Central memory CD8-positive, alpha-beta T cell (primary cell): ENCODE results near the gene RYR2.

Source experiments
- ATAC-seq: fragments of 150-1000 bp; cut with Tn5 transposase; replicated peaks from 2 replicates; pipeline ENCODE4 v1.10.0; 2022; ENCODE audit warnings: mild to moderate bottlenecking, moderate FRiP score, moderate number of reproducible peaks; ENCODE audit not compliant: poor library complexity, severe bottlenecking; ENCODE audit errors: extremely low read depth
- DNase-seq, 2 donors: peaks; one replicate each; pipeline ENCODE4 v3.0.0; 2021; ENCODE audit warnings: low spot score in 2 of 2
- H3K27ac Mint-ChIP-seq: one replicate; pipeline ENCODE4 v1.8.0; 2022; ENCODE audit warnings: low read depth, mild to moderate bottlenecking, moderate library complexity, mixed read lengths
- H3K27me3 Mint-ChIP-seq: one replicate; pipeline ENCODE4 v1.8.0; 2022; ENCODE audit warnings: mixed read lengths
- H3K36me3 Mint-ChIP-seq: one replicate; pipeline ENCODE4 v1.8.0; 2022; ENCODE audit warnings: mild to moderate bottlenecking, moderate library complexity, mixed read lengths; ENCODE audit not compliant: insufficient read depth
- H3K4me1 Mint-ChIP-seq: one replicate; pipeline ENCODE4 v1.8.0; 2022; ENCODE audit warnings: mixed read lengths
- H3K4me3 Mint-ChIP-seq: one replicate; pipeline ENCODE4 v1.8.0; 2022; ENCODE audit warnings: mild to moderate bottlenecking, moderate library complexity, mixed read lengths
- H3K9me3 Mint-ChIP-seq: one replicate; pipeline ENCODE4 v1.8.0; 2022; ENCODE audit warnings: mixed read lengths

Gene RYR2

DNA sequence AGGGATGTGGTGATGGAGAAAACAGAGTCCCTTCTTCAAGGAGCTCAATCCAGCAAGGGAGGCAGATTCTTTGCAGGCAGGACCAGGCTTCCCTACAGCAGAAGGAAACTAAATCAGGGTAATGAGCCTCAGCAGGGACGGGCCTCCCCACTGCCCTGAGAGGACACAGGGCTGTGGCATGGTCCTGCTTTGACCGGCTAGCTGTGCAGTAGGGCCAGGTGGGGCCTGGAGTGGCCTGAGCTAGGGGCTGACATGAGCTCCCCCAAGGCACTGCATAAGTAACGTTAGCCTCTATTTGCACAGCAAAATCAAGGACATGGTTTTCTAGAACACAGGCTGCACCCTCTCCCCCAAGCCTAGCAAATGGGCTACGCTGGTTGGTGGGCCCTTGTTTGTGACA lies 162.9 kb downstream of the RYR2 start:
- Mint-ChIP-seq H3K4me3 (no peak overlapping the region), H3K4me1 (no peaks in the 10 kb centered on the region), H3K9me3 (no peaks in the 10 kb centered on the region), H3K27me3 (peaks cover 23% of the 10 kb centered on the region), H3K27ac (no peak overlapping the region), H3K36me3 (no peaks in the 10 kb centered on the region)
- ATAC-seq (no peak), DNase-seq (no peak)

DNA sequence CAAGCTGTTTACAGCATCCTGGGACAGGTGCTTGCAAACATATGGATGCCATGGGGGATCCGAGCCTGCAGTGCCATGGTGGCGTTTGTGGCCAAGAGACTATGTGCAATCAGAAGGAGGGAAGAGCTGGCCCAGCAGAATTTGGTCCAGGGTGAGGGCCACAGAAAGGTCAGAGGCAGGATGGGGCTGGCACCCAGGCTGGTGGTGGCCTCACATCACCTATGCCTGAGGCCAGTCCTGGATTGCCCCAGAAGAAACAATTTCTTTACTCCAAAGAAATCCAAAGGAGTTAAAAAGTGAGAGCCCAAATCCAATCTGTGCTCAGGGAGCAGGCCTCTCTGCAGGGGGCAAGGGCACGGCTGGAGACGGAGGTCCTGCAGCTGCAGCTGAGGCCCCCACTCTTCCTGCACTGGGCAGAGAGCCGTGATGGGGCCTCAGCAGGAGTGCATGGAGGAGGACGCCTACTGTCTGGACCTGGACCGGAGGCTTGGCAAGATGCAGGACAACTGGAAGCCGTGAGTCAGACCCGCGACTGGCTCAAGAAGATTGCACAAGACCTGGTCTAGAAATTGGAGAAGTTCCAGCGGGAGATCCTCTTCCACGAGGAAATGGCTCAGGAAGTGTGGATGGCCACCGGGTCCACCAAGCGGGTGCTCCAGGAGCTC lies 163.5 kb downstream of the RYR2 start:
- Mint-ChIP-seq H3K27ac (no peak overlapping the region), H3K36me3 (no peaks in the 10 kb centered on the region), H3K4me3 (no peak overlapping the region), H3K4me1 (no peaks in the 10 kb centered on the region), H3K27me3 (peaks cover 23% of the 10 kb centered on the region), H3K9me3 (no peaks in the 10 kb centered on the region)
- no peak for ATAC-seq
- no peak for DNase-seq

DNA sequence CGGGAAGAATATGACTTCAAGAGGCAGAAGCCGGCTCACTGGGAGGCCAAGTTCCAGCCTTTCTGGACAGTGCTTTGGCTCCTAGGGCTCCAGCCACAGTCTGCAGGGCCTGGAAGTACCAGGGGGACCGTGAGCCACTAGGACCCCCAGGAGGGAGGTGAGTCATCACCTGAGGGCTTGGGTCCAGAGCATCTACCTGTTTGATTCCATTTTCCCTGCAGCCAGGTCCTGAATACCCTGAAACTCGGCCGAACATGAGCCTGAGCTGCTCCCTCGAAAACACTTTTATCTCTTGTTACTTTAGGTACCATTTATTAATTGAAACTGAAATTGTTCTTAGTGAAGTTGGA lies 164.1 kb downstream of the RYR2 start:
- peaks cover 23% of the 10 kb centered on the region for H3K27me3 Mint-ChIP-seq
- no peak overlapping the region for H3K4me3 Mint-ChIP-seq
- no peaks in the 10 kb centered on the region for H3K4me1 Mint-ChIP-seq

DNA sequence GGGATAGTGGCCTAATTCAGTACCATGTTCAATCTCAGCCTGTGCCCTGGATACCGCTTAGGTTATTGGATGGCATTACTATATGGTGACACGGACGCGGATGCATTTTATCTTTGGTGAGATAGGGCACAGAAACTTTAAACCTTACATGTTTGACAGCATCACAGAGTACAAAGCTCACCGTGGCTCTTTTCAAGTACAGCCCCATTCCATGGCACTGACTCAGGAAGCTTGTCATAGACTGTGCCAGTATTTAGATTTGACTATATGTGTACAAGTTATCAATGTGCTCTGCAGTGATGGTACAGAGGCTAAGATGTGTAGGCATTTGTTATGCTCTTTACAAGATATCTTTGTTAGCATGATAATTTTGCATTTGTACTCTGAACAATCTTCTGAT lies 169.0 kb downstream of the RYR2 start:
- Mint-ChIP-seq H3K36me3 (no peaks in the 10 kb centered on the region), H3K4me3 (no peak overlapping the region), H3K9me3 (no peaks in the 10 kb centered on the region), H3K4me1 (no peaks in the 10 kb centered on the region), H3K27me3 (peaks cover 23% of the 10 kb centered on the region), H3K27ac (no peak overlapping the region)
- ATAC-seq = no peak
- DNase-seq = no peak

More for the DNA sequence above, 164.1 kb downstream of the RYR2 start:
- Mint-ChIP-seq H3K9me3 (no peaks in the 10 kb centered on the region), H3K27ac (no peak overlapping the region), H3K36me3 (no peaks in the 10 kb centered on the region)
- no peak for ATAC-seq
- no peak for DNase-seq

DNA sequence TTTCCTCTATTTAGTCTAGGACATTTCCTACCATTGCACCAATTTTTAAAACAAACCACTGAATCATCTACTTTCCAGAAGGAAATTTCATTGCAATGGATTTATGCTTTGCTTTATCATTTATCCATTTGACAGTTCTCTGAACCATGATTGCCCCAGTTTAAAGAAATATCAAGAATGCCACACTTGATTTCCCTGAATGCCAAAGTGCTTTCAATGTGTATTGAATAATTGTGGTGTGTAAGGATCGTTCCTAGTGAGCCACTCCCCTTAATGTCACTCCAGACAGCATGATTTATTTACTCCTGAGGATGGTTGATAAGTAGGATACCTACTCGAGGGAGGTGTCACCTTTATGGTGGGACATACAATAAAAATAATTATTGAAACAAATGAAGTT lies 169.6 kb downstream of the RYR2 start:
- no peak overlapping the region for H3K4me3 Mint-ChIP-seq
- DNase-seq = no peak
- no peaks in the 10 kb centered on the region for H3K9me3 Mint-ChIP-seq
- H3K4me1 Mint-ChIP-seq = no peaks in the 10 kb centered on the region
- no peaks in the 10 kb centered on the region for H3K36me3 Mint-ChIP-seq
- no peak for ATAC-seq
- no peak overlapping the region for H3K27ac Mint-ChIP-seq
- peaks cover 23% of the 10 kb centered on the region for H3K27me3 Mint-ChIP-seq

DNA sequence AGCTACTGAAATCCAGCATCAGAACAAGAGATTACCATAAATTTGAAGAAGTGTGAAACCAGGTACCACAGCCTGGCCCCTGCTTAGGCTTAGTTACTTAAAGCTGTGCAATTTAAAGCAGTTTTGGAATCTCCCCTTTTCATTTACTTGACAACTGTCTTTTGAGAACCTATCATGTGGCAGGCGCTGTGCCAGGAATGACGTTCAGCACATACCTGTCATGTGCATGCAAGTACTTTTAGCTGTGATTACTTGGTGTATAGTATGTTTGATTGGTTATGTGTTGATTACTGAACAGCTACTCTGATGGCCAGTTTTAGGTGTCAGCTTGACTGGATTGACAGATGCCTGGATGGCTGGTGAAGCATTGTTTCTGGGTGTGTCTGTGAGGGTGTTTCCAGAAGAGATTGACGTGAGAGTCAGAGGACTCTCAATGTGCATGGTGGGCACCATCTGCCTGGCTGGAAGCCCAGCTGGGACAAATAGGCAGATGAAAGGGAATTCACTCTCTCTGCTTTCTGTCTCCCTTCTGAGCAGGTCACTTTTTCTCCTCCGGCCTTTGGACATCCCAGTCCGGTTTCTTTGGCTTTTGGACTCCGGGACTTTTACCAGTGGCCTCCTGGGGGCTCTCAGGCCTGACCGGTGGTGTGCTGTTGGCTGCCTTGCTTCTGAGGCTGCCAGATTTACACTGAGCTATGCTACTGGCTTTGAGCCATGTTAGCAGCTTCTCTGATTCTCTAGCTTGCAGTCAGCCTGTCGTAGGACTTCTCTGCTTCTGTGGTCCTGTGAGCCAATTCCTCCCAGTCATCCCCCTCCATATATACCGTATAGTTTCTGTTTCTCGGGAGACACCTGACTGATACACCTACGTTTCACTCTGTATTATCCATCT lies 178.0 kb downstream of the RYR2 start:
- H3K27me3 Mint-ChIP-seq = peaks cover 47% of the 10 kb centered on the region
- ATAC-seq (no peak), DNase-seq (no peak)
- H3K4me1 Mint-ChIP-seq = no peaks in the 10 kb centered on the region
- H3K27ac Mint-ChIP-seq = no peak overlapping the region
- H3K4me3 Mint-ChIP-seq = no peak overlapping the region
- H3K36me3 Mint-ChIP-seq = no peaks in the 10 kb centered on the region
- H3K9me3 Mint-ChIP-seq = no peaks in the 10 kb centered on the region

DNA sequence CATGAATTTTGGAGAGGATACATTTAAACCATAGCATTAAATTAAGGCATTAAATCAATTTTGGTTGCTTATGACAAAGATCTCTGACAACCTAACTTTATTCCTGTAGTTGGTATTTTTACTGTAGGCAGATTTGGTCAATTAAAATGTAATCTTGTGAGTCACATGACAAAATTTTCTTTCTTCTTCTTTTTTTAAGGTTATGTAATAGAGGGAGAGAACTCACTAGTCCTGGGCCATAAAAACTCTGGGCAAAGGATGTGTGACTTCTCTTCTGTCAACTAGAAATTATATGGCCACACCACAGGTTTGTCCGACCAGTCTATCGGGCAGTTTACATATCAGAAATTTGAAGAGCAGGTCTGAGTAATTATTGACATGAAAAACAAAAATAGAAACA lies 181.4 kb downstream of the RYR2 start:
- H3K36me3 Mint-ChIP-seq = no peaks in the 10 kb centered on the region
- DNase-seq (no peak), ATAC-seq (no peak)
- H3K9me3 Mint-ChIP-seq = no peaks in the 10 kb centered on the region
- H3K4me1 Mint-ChIP-seq = no peaks in the 10 kb centered on the region
- H3K27me3 Mint-ChIP-seq = peaks cover 41% of the 10 kb centered on the region
- H3K27ac Mint-ChIP-seq = no peak overlapping the region
- no peak overlapping the region for H3K4me3 Mint-ChIP-seq

DNA sequence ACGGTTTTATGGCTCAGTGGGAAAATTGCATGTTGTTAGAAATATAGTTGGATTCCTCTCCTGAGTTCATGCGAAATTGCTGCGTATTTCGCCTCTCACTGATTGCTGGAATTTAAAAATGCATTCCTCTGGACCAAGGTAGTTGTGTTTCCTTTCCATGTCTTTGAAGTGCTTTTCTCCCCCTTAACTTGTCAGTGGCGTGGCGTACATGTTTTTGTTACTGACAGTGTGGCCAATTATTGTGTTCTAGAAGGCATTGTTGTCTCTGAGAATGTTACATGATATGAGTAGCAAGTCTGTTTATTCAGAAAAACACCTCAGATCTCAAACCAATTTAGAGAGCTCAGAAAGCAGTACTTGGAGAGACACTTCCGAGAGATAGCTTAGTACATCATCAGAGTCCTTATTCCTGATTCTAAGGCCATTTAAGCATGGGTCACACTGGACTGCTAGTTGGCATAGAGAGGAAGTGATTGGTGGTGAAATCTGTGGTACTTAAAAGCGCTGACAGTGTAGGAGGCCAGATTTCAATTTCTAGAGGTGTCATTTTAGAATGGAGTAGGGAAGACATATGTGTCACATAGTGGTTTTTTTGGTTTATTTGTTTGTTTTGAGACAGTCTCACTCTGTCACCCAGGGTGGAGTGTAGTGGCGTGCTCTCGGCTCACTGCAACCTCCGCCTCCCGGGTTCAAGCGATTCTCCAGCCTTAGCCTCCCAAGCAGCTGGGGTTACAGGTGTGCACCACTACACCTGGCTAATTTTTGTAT lies 184.4 kb downstream of the RYR2 start:
- H3K4me1 Mint-ChIP-seq = no peaks in the 10 kb centered on the region
- H3K27me3 Mint-ChIP-seq = peaks cover 26% of the 10 kb centered on the region
- H3K36me3 Mint-ChIP-seq = no peaks in the 10 kb centered on the region
- H3K9me3 Mint-ChIP-seq = no peaks in the 10 kb centered on the region
- H3K27ac Mint-ChIP-seq = no peak overlapping the region
- ATAC-seq = no peak
- no peak overlapping the region for H3K4me3 Mint-ChIP-seq
- DNase-seq = no peak

DNA sequence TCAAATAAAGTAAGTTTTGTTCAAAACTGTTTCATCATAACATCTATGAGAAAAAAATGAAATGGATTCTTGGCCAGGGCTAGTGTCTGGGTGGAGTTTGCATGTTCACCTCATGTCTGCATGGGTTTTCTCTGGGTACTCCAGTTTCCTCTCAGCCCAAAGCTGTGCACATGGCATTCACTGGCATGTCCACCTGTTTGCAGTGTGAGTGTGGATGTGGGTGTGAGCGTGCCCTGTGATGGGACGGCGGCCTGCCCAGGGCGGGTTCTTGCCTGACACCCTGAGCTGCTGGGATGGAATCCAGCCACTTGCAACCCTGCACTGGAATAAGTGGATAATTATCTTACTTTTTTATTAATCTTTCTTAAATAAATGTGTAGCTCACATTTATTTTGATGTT lies 185.5 kb downstream of the RYR2 start:
- no peak for ATAC-seq
- Mint-ChIP-seq H3K36me3 (no peaks in the 10 kb centered on the region), H3K27ac (no peak overlapping the region), H3K4me1 (no peaks in the 10 kb centered on the region), H3K4me3 (no peak overlapping the region), H3K9me3 (no peaks in the 10 kb centered on the region), H3K27me3 (peaks cover 18% of the 10 kb centered on the region)
- DNase-seq = no peak

DNA sequence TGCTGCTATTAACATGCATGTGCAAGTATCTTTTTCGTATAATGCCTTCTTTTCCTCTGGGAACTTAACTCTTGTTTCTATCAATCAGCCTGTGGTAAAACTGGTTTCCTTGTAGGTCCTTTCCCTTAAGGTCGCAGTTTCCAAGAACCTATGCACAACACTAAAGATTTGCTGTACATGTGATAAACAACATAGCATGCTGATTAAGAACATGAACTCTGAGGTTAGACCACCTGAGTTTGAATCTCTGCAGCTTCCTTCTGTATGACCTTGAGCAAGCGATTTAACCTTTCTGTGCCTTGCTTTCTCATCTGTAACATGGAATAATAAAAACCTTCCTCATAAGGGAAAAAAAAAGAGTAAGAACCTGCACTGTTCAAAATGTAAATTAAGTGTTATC lies 186.4 kb downstream of the RYR2 start:
- H3K4me3 Mint-ChIP-seq = no peak overlapping the region
- no peaks in the 10 kb centered on the region for H3K9me3 Mint-ChIP-seq
- DNase-seq = no peak
- H3K36me3 Mint-ChIP-seq = no peaks in the 10 kb centered on the region
- H3K27me3 Mint-ChIP-seq = peaks cover 26% of the 10 kb centered on the region
- H3K27ac Mint-ChIP-seq = no peak overlapping the region
- no peaks in the 10 kb centered on the region for H3K4me1 Mint-ChIP-seq
- ATAC-seq = no peak

DNA sequence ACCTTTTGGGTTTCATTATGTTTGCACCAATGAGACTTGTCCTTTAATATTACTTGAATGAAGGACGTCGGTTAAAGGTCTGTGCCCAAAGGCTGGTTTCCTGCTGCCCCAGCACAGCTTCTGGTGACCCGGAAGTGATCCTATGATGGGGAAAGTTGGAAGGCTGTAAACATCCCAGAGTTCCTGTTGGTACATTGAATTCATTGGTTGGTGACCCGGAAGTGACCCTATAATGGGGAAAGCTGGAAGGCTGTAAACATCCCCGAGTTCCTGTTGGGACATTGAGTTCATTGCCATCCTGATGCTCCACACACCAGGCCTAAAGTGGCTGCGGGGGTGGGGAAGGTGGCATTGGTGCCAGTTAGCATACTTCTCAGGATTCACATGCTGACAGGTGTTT lies 187.3 kb downstream of the RYR2 start:
- Mint-ChIP-seq H3K4me3 (no peak overlapping the region), H3K4me1 (no peaks in the 10 kb centered on the region), H3K36me3 (no peaks in the 10 kb centered on the region), H3K27me3 (peaks cover 32% of the 10 kb centered on the region), H3K27ac (no peak overlapping the region), H3K9me3 (no peaks in the 10 kb centered on the region)
- ATAC-seq (no peak), DNase-seq (no peak)

DNA sequence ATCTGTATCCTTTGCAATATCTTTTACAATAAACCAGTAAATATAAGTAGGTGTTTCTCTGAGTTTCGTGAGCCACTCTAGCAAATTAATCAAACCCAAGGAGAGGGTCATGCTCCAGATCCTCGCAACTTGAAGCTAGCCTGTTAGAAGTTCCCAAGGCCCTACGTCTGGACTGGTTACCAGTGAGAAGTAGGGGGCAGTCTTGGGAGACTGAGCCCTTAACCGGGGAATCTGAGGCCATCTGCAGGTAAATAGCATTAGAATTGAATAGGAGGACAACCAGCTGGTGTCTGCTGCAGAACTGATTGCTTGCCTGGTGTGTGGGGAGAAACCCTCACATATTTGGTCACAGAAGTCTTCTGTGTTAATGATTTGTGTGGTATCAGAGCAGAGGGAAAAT lies 190.5 kb downstream of the RYR2 start:
- no peaks in the 10 kb centered on the region for H3K9me3 Mint-ChIP-seq
- no peak for ATAC-seq
- no peak overlapping the region for H3K4me3 Mint-ChIP-seq
- no peak overlapping the region for H3K27ac Mint-ChIP-seq
- no peak for DNase-seq
- no peaks in the 10 kb centered on the region for H3K36me3 Mint-ChIP-seq
- peaks cover 54% of the 10 kb centered on the region for H3K27me3 Mint-ChIP-seq
- H3K4me1 Mint-ChIP-seq = no peaks in the 10 kb centered on the region

DNA sequence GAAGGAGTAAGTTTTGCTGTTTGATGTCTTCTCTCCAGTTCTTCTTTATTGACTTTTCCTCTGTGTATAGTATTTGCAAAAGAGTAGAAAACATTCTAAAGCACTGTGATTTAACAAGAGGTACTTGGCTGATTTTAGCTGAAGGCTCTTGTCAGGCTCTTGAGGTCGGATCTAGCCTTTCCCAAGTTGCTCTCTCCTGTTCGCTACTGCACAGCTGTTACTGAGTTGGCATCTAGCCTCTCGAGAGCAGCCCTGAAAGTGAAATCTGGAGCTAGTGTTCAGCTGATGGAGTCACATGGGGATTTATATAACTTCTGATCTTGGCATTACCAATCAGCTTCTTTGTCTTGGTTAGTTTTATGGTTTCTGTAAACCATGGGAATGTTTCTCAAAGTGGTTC lies 193.1 kb downstream of the RYR2 start:
- no peak for DNase-seq
- no peak overlapping the region for H3K4me3 Mint-ChIP-seq
- no peaks in the 10 kb centered on the region for H3K36me3 Mint-ChIP-seq
- H3K9me3 Mint-ChIP-seq = no peaks in the 10 kb centered on the region
- H3K27ac Mint-ChIP-seq = no peak overlapping the region
- no peaks in the 10 kb centered on the region for H3K4me1 Mint-ChIP-seq
- peaks cover 55% of the 10 kb centered on the region for H3K27me3 Mint-ChIP-seq
- no peak for ATAC-seq
